Parathyroid adenoma (tissue), 2 donors: Measurements from ENCODE around the gene AKAP10.

Source experiments
- H2AFZ ChIP-seq: fragments of 300-600 bp; sonication (generic); one replicate; pipeline ENCODE4 v1.7.0; 2017; ENCODE audit warnings: antibody characterized with exemption, mild to moderate bottlenecking
- H3K27ac ChIP-seq: fragments of 300-600 bp; sonication (generic); one replicate; pipeline ENCODE4 v1.7.0; 2017
- H3K27me3 ChIP-seq: fragments of 300-600 bp; sonication (generic); one replicate; pipeline ENCODE4 v1.7.0; 2017; ENCODE audit warnings: low read length; ENCODE audit not compliant: control insufficient read depth, insufficient read depth
- H3K36me3 ChIP-seq: fragments of 300-600 bp; sonication (generic); one replicate; pipeline ENCODE4 v1.7.0; 2017; ENCODE audit warnings: low read length; ENCODE audit not compliant: control insufficient read depth, insufficient read depth
- H3K4me1 ChIP-seq: fragments of 300-600 bp; sonication (generic); one replicate; pipeline ENCODE4 v1.7.0; 2017; ENCODE audit warnings: control low read depth
- H3K4me2 ChIP-seq: fragments of 300-600 bp; sonication (generic); one replicate; pipeline ENCODE4 v1.7.0; 2017; ENCODE audit warnings: low read length
- H3K4me3 ChIP-seq: fragments of 300-600 bp; sonication (generic); one replicate; pipeline ENCODE4 v1.7.0; 2017; ENCODE audit warnings: low read depth, low read length
- H3K79me2 ChIP-seq: fragments of 300-600 bp; sonication (generic); one replicate; pipeline ENCODE4 v1.7.0; 2017; ENCODE audit warnings: control low read depth
- H3K9ac ChIP-seq: fragments of 300-600 bp; sonication (generic); one replicate; pipeline ENCODE4 v1.7.0; 2017; ENCODE audit warnings: mild to moderate bottlenecking
- H3K9me3 ChIP-seq: fragments of 300-600 bp; sonication (generic); one replicate; pipeline ENCODE4 v1.7.0; 2017; ENCODE audit warnings: low read length; ENCODE audit not compliant: control insufficient read depth
- CTCF ChIP-seq: fragments of 300-600 bp; sonication (generic); IDR thresholded peaks from one replicate; pipeline ENCODE4 v1.7.0; 2017; ENCODE audit warnings: antibody characterized with exemption, mild to moderate bottlenecking
- donor health status: primary hyperparathyroidism.

The AKAP10 gene

GRCh38 chr17:19940722-19941464, 36.7 kb downstream of the AKAP10 start:
- H3K9ac ChIP-seq = no peak overlapping the region
- H2AFZ ChIP-seq = no peak overlapping the region
- H3K27me3 ChIP-seq = no peaks in the 10 kb centered on the region
- no peaks in the 10 kb centered on the region for H3K9me3 ChIP-seq
- no peak overlapping the region for H3K27ac ChIP-seq
- H3K79me2 ChIP-seq = peaks cover 18% of the 10 kb centered on the region
- no peak overlapping the region for H3K4me2 ChIP-seq
- no peaks in the 10 kb centered on the region for H3K36me3 ChIP-seq
- no peak overlapping the region for H3K4me3 ChIP-seq
- TF ChIP-seq CTCF = no peak
- H3K4me1 ChIP-seq = no peaks in the 10 kb centered on the region

GRCh38 chr17:19939993-19940721, 37.5 kb downstream of the AKAP10 start:
- Histone ChIP-seq H3K9me3 (no peaks in the 10 kb centered on the region), H3K27me3 (no peaks in the 10 kb centered on the region), H3K4me2 (no peak overlapping the region), H3K4me1 (no peaks in the 10 kb centered on the region), H3K4me3 (no peak overlapping the region), H3K9ac (no peak overlapping the region), H3K36me3 (no peaks in the 10 kb centered on the region), H3K79me2 (peaks cover 13% of the 10 kb centered on the region), H3K27ac (no peak overlapping the region), H2AFZ (no peak overlapping the region)
- TF ChIP-seq CTCF = no peak

GRCh38 chr17:19938736-19939135, 38.9 kb downstream of the AKAP10 start:
- H3K9me3 ChIP-seq = no peaks in the 10 kb centered on the region
- H2AFZ ChIP-seq = no peak overlapping the region
- no peaks in the 10 kb centered on the region for H3K4me1 ChIP-seq
- H3K4me3 ChIP-seq = no peak overlapping the region
- H3K4me2 ChIP-seq = no peak overlapping the region
- H3K79me2 ChIP-seq = peaks cover 8% of the 10 kb centered on the region
- no peaks in the 10 kb centered on the region for H3K27me3 ChIP-seq
- TF ChIP-seq CTCF = no peak
- H3K9ac ChIP-seq = no peak overlapping the region
- H3K27ac ChIP-seq = no peak overlapping the region
- H3K36me3 ChIP-seq = no peaks in the 10 kb centered on the region

GRCh38 chr17:19937522-19937921, 40.1 kb downstream of the AKAP10 start:
- no peaks in the 10 kb centered on the region for H3K79me2 ChIP-seq
- TF ChIP-seq CTCF = no peak
- H3K9me3 ChIP-seq = no peaks in the 10 kb centered on the region
- H3K27me3 ChIP-seq = no peaks in the 10 kb centered on the region
- H3K36me3 ChIP-seq = no peaks in the 10 kb centered on the region
- no peak overlapping the region for H3K27ac ChIP-seq
- no peak overlapping the region for H3K4me2 ChIP-seq
- H3K9ac ChIP-seq = no peak overlapping the region
- H2AFZ ChIP-seq = no peak overlapping the region
- H3K4me3 ChIP-seq = no peak overlapping the region
- no peaks in the 10 kb centered on the region for H3K4me1 ChIP-seq
